Brain microvascular endothelial cell (primary cell): ENCODE results near the gene DNLZ.

Source experiments
- DNase-seq: peaks from one replicate; pipeline ENCODE4 v3.0.0-alpha.2; 2020
- H3K27ac ChIP-seq: fragments of 250-450 bp; sonication (Bioruptor Pico); 2 replicates; pipeline ENCODE4 v1.5.1; 2020; ENCODE audit warnings: mild to moderate bottlenecking, moderate library complexity
- H3K27me3 ChIP-seq: fragments of 250-450 bp; sonication (Bioruptor Pico); replicated peaks from 2 replicates; pipeline ENCODE4 v1.5.1; 2020; ENCODE audit warnings: mild to moderate bottlenecking
- H3K36me3 ChIP-seq: fragments of 250-450 bp; sonication (Bioruptor Pico); replicated peaks from 2 replicates; pipeline ENCODE4 v1.5.1; 2020; ENCODE audit warnings: mild to moderate bottlenecking
- H3K4me3 ChIP-seq: 2 replicates; pipeline ENCODE4 v1.5.1; 2011; ENCODE audit warnings: low read depth, mild to moderate bottlenecking, control low read depth, low read length, moderate library complexity
- CTCF ChIP-seq: IDR thresholded peaks from 2 replicates; pipeline ENCODE4 v1.5.1; 2011; ENCODE audit warnings: low read depth, mild to moderate bottlenecking, moderate library complexity, low read length, control low read depth, inconsistent platforms; ENCODE audit errors: missing control alignments
- in situ Hi-C: cut with HindIII; loops from 2 replicates; pipeline ENCODE4 v1.10.0; 2017; ENCODE audit warnings: low sequenced_read_pairs, low pct_ligation_motif_present

Gene DNLZ

GRCh38 chr9:136333045-136333444 is 30.5 kb downstream of the DNLZ start:
- no peak overlapping the region for H3K4me3 ChIP-seq
- DNase-seq, result no peak
- in situ Hi-C loops, result no loop called here
- TF ChIP-seq CTCF, result no peak
- no peaks in the 10 kb centered on the region for H3K27me3 ChIP-seq
- no peak overlapping the region for H3K27ac ChIP-seq
- H3K36me3 ChIP-seq, result peaks cover 19% of the 10 kb centered on the region

DNA sequence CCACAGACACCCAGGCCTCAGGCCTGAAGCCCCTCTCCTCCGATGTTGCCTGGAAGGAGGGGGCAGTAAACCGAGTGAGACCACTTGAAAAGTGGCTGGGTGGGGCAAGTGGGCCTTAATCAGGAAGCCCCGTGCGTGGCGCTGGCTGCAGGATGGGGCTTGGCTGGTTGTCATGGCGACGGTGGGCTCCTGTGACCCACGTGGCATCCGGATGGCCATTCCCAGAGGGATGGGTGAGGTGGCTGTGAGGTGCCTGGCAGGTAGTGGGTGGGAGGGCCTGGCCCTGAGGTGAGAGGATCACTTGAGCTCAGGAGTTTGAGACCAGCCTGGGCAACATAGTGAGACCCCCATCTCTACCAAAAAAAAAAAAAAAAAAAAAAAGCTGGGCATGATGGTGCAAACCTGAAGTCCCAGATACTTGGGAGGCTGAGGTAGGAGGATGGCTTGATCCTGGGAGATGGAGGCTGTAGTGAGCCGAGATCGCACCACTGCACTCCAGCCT is 31.0 kb downstream of the DNLZ start:
- Histone ChIP-seq H3K27ac (no peak overlapping the region), H3K27me3 (no peaks in the 10 kb centered on the region), H3K36me3 (peaks cover 14% of the 10 kb centered on the region), H3K4me3 (no peak overlapping the region)
- in situ Hi-C loops, result no loop called here
- no peak for TF ChIP-seq CTCF
- no peak for DNase-seq

DNA sequence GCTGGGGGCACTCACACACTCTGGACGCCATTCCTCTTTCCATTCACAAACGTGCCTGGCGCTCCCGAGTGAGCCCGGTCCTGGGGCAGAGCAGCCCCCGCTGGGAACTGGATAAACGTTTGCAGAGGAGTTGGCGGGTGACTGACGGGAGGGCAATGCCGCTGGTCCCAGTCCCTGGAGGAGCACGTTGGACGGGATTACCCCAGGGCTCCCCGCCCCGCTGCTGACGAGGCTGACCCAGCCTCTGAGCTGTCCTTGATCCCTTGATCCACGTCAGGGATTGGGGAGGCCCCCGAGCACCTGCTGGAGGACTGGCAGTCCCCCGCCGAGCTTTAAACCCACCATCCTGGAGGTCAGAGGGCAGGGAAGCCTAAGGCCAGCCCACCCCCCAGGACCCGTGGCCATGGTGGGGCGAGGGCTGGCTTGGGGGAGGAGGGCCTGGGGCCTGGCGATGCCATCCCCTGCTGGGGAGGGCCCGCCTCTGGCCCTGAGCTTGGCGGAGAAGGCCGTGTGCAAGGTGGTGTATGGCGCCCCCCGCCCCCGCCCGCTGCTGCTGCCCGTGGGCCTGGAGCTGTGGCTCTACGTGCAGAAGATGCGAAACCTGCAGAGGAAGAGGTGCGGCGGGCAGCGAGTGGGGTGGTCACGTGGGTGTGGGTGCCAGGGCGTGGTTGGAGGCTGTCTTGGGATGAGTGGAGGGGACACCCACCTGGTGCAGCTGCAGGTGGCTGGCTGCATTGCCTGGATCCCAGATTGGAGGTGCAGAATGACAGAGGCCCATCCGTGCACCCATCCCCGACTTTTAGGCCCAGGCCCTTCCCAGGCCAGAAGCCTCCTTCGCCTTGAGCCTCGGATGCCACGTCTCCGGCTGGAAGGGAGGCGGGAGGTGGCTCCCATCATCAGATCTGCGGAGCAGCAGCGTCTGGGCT is 31.7 kb downstream of the DNLZ start:
- TF ChIP-seq CTCF, result no peak
- no peak for DNase-seq
- H3K27ac ChIP-seq, result no peak overlapping the region
- in situ Hi-C loops, result no loop called here
- peaks cover 7% of the 10 kb centered on the region for H3K36me3 ChIP-seq
- no peaks in the 10 kb centered on the region for H3K27me3 ChIP-seq
- no peak overlapping the region for H3K4me3 ChIP-seq

DNA sequence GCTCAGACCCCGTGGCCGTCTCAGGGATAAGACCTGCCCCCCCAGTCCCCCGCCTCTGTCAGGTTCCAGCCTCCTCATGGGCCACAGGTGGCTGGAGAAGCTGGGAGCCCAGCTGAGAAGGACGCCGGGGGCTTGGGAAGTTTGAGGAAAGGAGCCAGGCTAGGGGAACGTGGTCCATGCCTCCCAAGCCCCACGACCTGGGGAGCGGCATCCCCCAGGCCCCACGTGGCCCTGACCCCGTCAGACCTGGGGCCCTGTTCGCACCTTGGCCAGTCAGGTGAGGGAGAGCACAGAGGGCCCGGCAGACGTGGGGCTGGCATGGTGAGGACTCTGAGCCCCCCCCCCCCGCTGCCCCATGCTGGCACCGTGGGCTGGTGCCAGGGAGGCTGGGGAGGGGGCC is 32.5 kb downstream of the DNLZ start:
- Histone ChIP-seq H3K27ac (no peak overlapping the region), H3K4me3 (no peak overlapping the region), H3K36me3 (no peaks in the 10 kb centered on the region), H3K27me3 (no peaks in the 10 kb centered on the region)
- DNase-seq, result no peak
- in situ Hi-C loops, result no loop called here
- no peak for TF ChIP-seq CTCF

GRCh38 chr9:136330406-136330990 is 33.0 kb downstream of the DNLZ start:
- no peak overlapping the region for H3K27ac ChIP-seq
- in situ Hi-C loops, result no loop called here
- TF ChIP-seq CTCF, result no peak

More at GRCh38 chr9:136330406-136330990, 33.0 kb downstream of the DNLZ start:
- Histone ChIP-seq H3K27me3 (no peaks in the 10 kb centered on the region), H3K4me3 (no peak overlapping the region), H3K36me3 (no peaks in the 10 kb centered on the region)
- DNase-seq, result no peak
